ENCODE results near the gene IGSF21.

- TF ChIP-seq YY1 (IDR thresholded peaks at IDR 0.05; ENCODE audit: insufficient read depth, insufficient read length) (no peak), ZNF274 (IDR thresholded peaks at IDR 0.05; ENCODE audit: low read depth, low read length) (no peak)
Measured at GRCh38 chr1:18144916-18145647, 37.5 kb downstream of the IGSF21 start.
